B cell (primary cell): ENCODE results near the gene AMD1. TPM values are rescaled to one million over a fixed set of nuclear protein-coding genes. Genes with fewer than 3 reads are reported as not detected.
"Not testable (repeated sequence)": the region's sequence is repeated elsewhere in the genome, so short reads cannot be mapped to it uniquely, and the experiment has no call there.

Source experiments
- ATAC-seq: fragments of 200-7000 bp; cut with Tn5 transposase; one replicate; pipeline ENCODE4 v1.10.0; 2021; ENCODE audit warnings: low read depth, mild to moderate bottlenecking, moderate number of reproducible peaks, moderate library complexity
- CTCF ChIA-PET: fragments of 350-600 bp; sonication (Branson Sonifier 250); formaldehyde crosslinking; loops from one replicate; lab custom pipeline; 2021; ENCODE audit warnings: antibody characterized with exemption, inconsistent platforms; lab: Charles Lee
- POLR2A ChIA-PET: fragments of 350-600 bp; sonication (Branson Sonifier 250); formaldehyde crosslinking; loops from one replicate; lab custom pipeline; 2021; ENCODE audit warnings: antibody characterized with exemption; lab: Charles Lee
- DNase-seq: peaks from one replicate; pipeline ENCODE4 v3.0.0; 2013
- H2AFZ ChIP-seq: 2 replicates; pipeline ENCODE4 v1.6.1; 2012; ENCODE audit warnings: mild to moderate bottlenecking, low read depth, low read length; ENCODE audit not compliant: insufficient read depth, poor library complexity, severe bottlenecking
- H3K27ac ChIP-seq, 2 donors: 1 replicate in 1 of 2; 2 replicates in 1 of 2; pipeline ENCODE4 v1.5.1; 2012 to 2013; ENCODE audit warnings: low read length in 2 of 2, mild to moderate bottlenecking in 2 of 2, moderate library complexity in 1 of 2
- H3K27me3 ChIP-seq, 4 experiments: fragments of 200-600 bp in 1 of 4; sonication (generic) in 1 of 4; replicated peaks in 1 of 4; 1 replicate in 2 of 4; 2 replicates in 2 of 4; pipeline versions ENCODE4 v1.6.1 to v1.7.0; 2013 to 2016; ENCODE audit warnings: low read length in 3 of 4, mild to moderate bottlenecking in 2 of 4, mixed read lengths in 1 of 4, moderate library complexity in 1 of 4; ENCODE audit not compliant: insufficient read depth in 4 of 4, control insufficient read depth in 3 of 4; ENCODE audit errors: control extremely low read depth in 1 of 4
- H3K36me3 ChIP-seq, 2 experiments: replicated peaks in 1 of 2; 1 replicate in 1 of 2; 2 replicates in 1 of 2; pipeline versions ENCODE4 v1.6.1 to v1.7.1; 2013; ENCODE audit warnings: low read length in 1 of 2; ENCODE audit not compliant: insufficient read depth in 2 of 2, control insufficient read depth in 1 of 2; ENCODE audit errors: control extremely low read depth in 1 of 2, extremely low read depth in 1 of 2
- H3K4me1 ChIP-seq, 2 donors: fragments of 200-600 bp in 1 of 2; sonication (generic) in 1 of 2; 1 replicate in 1 of 2; 2 replicates in 1 of 2; pipeline versions ENCODE4 v1.5.1 to v1.6.1; 2013 to 2017; ENCODE audit warnings: low read length in 2 of 2; ENCODE audit not compliant: control insufficient read depth in 2 of 2, insufficient read depth in 2 of 2
- H3K4me2 ChIP-seq: replicated peaks from 2 replicates; pipeline ENCODE3; 2012; ENCODE audit warnings: mild to moderate bottlenecking, low read depth, low read length; ENCODE audit not compliant: poor library complexity, severe bottlenecking
- H3K4me3 ChIP-seq, 5 experiments: fragments of 200-600 bp in 1 of 5; sonication (generic) in 1 of 5; 1 replicate in 3 of 5; 2 replicates in 2 of 5; pipeline versions ENCODE4 v1.5.1 to v1.7.0; 2011 to 2016; ENCODE audit warnings: low read length in 4 of 5, mild to moderate bottlenecking in 4 of 5, low read depth in 2 of 5, control low read depth in 1 of 5, moderate library complexity in 1 of 5; ENCODE audit not compliant: insufficient read depth in 1 of 5; ENCODE audit errors: control extremely low read depth in 1 of 5, extremely low read depth in 1 of 5
- H3K79me2 ChIP-seq: fragments of 200-600 bp; sonication (generic); one replicate; pipeline ENCODE4 v1.6.0; 2016; ENCODE audit warnings: low read length; ENCODE audit not compliant: control insufficient read depth, insufficient read depth
- H3K9ac ChIP-seq: fragments of 200-600 bp; sonication (generic); 2 replicates; pipeline ENCODE4 v1.6.1; 2017; ENCODE audit warnings: mild to moderate bottlenecking, low read length, moderate library complexity
- H3K9me3 ChIP-seq, 3 donors: one replicate each; pipeline versions ENCODE4 v1.6.1 to v1.7.1; 2013; ENCODE audit warnings: low read length in 2 of 3; ENCODE audit not compliant: control insufficient read depth in 2 of 3, insufficient read depth in 1 of 3; ENCODE audit errors: control extremely low read depth in 1 of 3
- H4K20me1 ChIP-seq: 2 replicates; pipeline ENCODE4 v1.6.0; 2012; ENCODE audit warnings: mild to moderate bottlenecking, low read length; ENCODE audit not compliant: insufficient read depth, control insufficient read depth, poor library complexity, severe bottlenecking
- H3K27ac Mint-ChIP-seq: one replicate; pipeline ENCODE4 v1.8.0; 2021; ENCODE audit warnings: mixed read lengths
- H3K27me3 Mint-ChIP-seq: one replicate; pipeline ENCODE4 v1.8.0; 2021; ENCODE audit warnings: mixed read lengths
- H3K4me1 Mint-ChIP-seq: one replicate; pipeline ENCODE4 v1.8.0; 2021; ENCODE audit warnings: mixed read lengths
- H3K4me3 Mint-ChIP-seq: one replicate; pipeline ENCODE4 v1.8.0; 2021; ENCODE audit warnings: mixed read lengths
- H3K9me3 Mint-ChIP-seq: one replicate; pipeline ENCODE4 v1.8.0; 2022; ENCODE audit warnings: mixed read lengths; ENCODE audit not compliant: insufficient read depth
- EZH2 ChIP-seq: IDR thresholded peaks from 2 replicates; pipeline ENCODE4 v1.6.1; 2012; ENCODE audit warnings: borderline replicate concordance, low read depth, mild to moderate bottlenecking, moderate library complexity, low read length; ENCODE audit not compliant: insufficient read depth, poor library complexity, severe bottlenecking
- WGBS: methylation state at CpG from one replicate; pipeline ENCODE4 v1.1.5; 2013; ENCODE audit warnings: missing lambda C conversion rate; ENCODE audit not compliant: insufficient coverage; 5-methylcytosine and 5-hydroxymethylcytosine counted together
- intact Hi-C: fragments of 100-400 bp; cut with micrococcal nuclease; formaldehyde crosslinking; loops from one replicate; pipeline ENCODE4 v1.10.0; 2022
- polyA plus RNA-seq: library from polyadenylated mRNA; depleted of rRNA; stranded (reverse); fragments of >200 nt; gene quantifications from 2 replicates; pipeline ENCODE4 v1.2.3, GENCODE V29; 2012
- total RNA-seq, 2 donors: library from RNA; stranded (reverse); fragments of 120-200 nt in 1 of 2; gene quantifications; 1 replicate in 1 of 2; 2 replicates in 1 of 2; pipeline versions ENCODE4 v1.2.3 to v1.2.4, GENCODE V29; 2013 to 2022
- TF ChIP-seq, protein P1 (sequence below): fragments of 200-600 bp; IDR thresholded peaks from one replicate; pipeline ENCODE4 v1.8.0; 2022; ENCODE audit warnings: antibody characterized with exemption, mild to moderate bottlenecking

The AMD1 gene
- total and polyA plus RNA-seq, 2 donors (not counting 1 experiment from before 2014, with no cell fraction given) = 49.8 to 56.8 TPM

DNA sequence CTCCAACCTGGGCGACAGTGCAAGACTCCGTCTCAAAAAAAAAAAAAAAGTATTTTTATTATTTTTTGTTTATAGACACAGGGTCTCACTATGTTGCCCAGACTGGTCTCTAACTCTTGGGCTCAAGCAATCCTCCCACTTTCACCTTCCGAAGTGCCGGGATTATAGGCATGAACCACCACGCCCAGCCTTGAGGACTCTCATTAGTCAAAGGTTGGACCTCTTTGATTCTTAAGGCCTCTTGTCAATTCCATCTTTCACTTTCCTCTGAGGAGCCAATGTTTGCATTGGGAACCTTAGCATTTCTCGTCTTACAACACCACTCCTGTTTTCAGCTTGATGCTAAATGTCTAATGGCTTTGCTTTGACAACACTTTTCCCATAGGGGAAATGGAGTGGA is 43.2 kb upstream of the AMD1 start:
- no peak overlapping the region for H2AFZ ChIP-seq
- H3K4me3 Mint-ChIP-seq = no peak overlapping the region
- no peak overlapping the region for H3K27ac Mint-ChIP-seq
- H3K4me1 Mint-ChIP-seq = peaks cover 5% of the 10 kb centered on the region
- no peaks in the 10 kb centered on the region for H3K9me3 Mint-ChIP-seq
- no peak overlapping the region for H3K4me3 ChIP-seq
- TF ChIP-seq, protein P1, sequence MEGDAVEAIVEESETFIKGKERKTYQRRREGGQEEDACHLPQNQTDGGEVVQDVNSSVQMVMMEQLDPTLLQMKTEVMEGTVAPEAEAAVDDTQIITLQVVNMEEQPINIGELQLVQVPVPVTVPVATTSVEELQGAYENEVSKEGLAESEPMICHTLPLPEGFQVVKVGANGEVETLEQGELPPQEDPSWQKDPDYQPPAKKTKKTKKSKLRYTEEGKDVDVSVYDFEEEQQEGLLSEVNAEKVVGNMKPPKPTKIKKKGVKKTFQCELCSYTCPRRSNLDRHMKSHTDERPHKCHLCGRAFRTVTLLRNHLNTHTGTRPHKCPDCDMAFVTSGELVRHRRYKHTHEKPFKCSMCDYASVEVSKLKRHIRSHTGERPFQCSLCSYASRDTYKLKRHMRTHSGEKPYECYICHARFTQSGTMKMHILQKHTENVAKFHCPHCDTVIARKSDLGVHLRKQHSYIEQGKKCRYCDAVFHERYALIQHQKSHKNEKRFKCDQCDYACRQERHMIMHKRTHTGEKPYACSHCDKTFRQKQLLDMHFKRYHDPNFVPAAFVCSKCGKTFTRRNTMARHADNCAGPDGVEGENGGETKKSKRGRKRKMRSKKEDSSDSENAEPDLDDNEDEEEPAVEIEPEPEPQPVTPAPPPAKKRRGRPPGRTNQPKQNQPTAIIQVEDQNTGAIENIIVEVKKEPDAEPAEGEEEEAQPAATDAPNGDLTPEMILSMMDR = no peak
- TF ChIP-seq EZH2 = no peak
- H3K27me3 ChIP-seq = no peaks in the 10 kb centered on the region
- H3K9ac ChIP-seq = no peak overlapping the region
- H3K4me1 ChIP-seq = peaks cover under 1% of the 10 kb centered on the region in 2 donors
- ChIA-PET CTCF (interaction anchor here (0.7 kb wide), 1 partner anchor 86 kb away, joined by 3 read pairs; no protein-coding TSS in a partner anchor), POLR2A (no interaction called here)
- H3K27me3 Mint-ChIP-seq = no peaks in the 10 kb centered on the region
- ATAC-seq = no peak
- H3K27ac ChIP-seq = no peak overlapping the region
- H3K79me2 ChIP-seq = no peaks in the 10 kb centered on the region
- H3K4me2 ChIP-seq = no peak overlapping the region
- DNase-seq = no peak
- no peaks in the 10 kb centered on the region for H4K20me1 ChIP-seq
- H3K36me3 ChIP-seq = no peaks in the 10 kb centered on the region
- intact Hi-C loops = no loop called here
- WGBS = 100% methylated on average over 2 of the region's 6 CpGs
- no peaks in the 10 kb centered on the region for H3K9me3 ChIP-seq

DNA sequence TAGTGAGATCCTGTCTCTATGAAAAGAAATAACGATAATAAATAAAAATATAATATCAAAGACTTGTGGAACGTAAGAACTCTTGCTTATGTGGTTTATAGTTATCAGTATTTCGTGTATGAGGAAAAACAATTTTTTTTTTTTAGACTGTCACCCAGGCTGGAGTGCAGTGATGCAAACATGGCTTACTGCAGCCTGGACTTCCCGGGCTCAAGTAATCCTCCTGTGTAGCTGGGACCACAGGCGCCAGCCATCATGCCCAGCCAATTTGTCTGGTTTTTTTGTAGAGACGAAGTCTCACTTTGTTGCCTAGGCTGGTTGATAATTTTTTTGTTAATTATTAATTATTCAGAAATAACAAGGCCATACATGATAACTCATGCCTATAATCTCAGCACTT is 40.8 kb upstream of the AMD1 start:
- H2AFZ ChIP-seq = no peak overlapping the region
- WGBS = 90% methylated on average over 2 of the region's 6 CpGs
- Mint-ChIP-seq H3K27ac (no peak overlapping the region), H3K9me3 (no peaks in the 10 kb centered on the region), H3K4me3 (no peak overlapping the region), H3K4me1 (no peaks in the 10 kb centered on the region), H3K27me3 (no peaks in the 10 kb centered on the region)
- no peaks in the 10 kb centered on the region for H4K20me1 ChIP-seq
- H3K9ac ChIP-seq = no peak overlapping the region
- H3K4me2 ChIP-seq = no peak overlapping the region
- intact Hi-C loops = no loop called here
- POLR2A ChIA-PET = interaction anchor here (0.7 kb wide), 1 partner anchor 13 kb away, joined by 3 read pairs; no protein-coding TSS in a partner anchor
- no peak overlapping the region for H3K4me3 ChIP-seq
- H3K27me3 ChIP-seq = no peaks in the 10 kb centered on the region
- no peak for DNase-seq
- no peak for ATAC-seq
- H3K36me3 ChIP-seq = no peaks in the 10 kb centered on the region
- no peak for TF ChIP-seq EZH2
- TF ChIP-seq, protein P1 = no peak
- H3K27ac ChIP-seq = no peak overlapping the region
- H3K79me2 ChIP-seq = no peaks in the 10 kb centered on the region
- CTCF ChIA-PET = no interaction called here
- H3K4me1 ChIP-seq = no peaks in the 10 kb centered on the region
- H3K9me3 ChIP-seq = no peaks in the 10 kb centered on the region

DNA sequence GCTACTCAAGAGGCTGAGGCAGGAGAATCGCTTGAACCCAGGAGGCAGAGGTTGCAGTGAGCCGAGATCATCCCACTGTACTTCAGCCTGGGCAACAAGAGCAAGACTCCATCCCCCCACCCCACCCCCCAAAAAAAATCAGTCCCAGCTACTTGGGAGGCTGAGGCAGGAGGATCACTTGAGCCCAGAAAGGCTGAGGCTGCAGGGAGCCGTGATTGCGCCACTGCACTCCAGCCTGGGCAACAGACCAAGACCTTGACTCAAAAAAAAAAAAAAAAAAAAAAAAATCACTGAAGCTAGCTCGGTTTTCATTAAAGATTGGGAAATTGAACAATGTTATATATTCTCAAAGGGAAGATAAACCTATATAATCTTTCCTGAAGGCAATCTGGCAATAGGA is 38.8 kb upstream of the AMD1 start:
- CTCF ChIA-PET, H3K27ac Mint-ChIP-seq, ATAC-seq, H3K27me3 Mint-ChIP-seq, H3K9me3 Mint-ChIP-seq, H3K4me2 ChIP-seq, H3K9ac ChIP-seq, H3K4me3 ChIP-seq, H3K4me3 Mint-ChIP-seq, H2AFZ ChIP-seq, H3K4me1 ChIP-seq, POLR2A ChIA-PET, H3K27ac ChIP-seq, H3K27me3 ChIP-seq, H3K36me3 ChIP-seq, H3K4me1 Mint-ChIP-seq, DNase-seq, H3K9me3 ChIP-seq, H3K79me2 ChIP-seq, H4K20me1 ChIP-seq, intact Hi-C loops: not testable (repeated sequence)
- no CpG with 5 or more reads among the region's 5 CpGs for WGBS
